Thyroid gland (tissue), 4 donors: ENCODE measurements around the gene SPP2. TPM values are rescaled to one million over a fixed set of nuclear protein-coding genes. Genes with fewer than 3 reads are reported as not detected.

ENCODE experiments used
- DNase-seq, 2 donors: peaks; one replicate each; pipeline ENCODE4 v3.0.0-alpha.2; 2019
- H3K27ac ChIP-seq, 3 donors: fragments of 200-600 bp; sonication (generic); 1 replicate in 2 of 3; 2 replicates in 1 of 3; pipeline ENCODE4 v1.5.1; 2016 to 2019; ENCODE audit warnings: mild to moderate bottlenecking in 1 of 3, moderate library complexity in 1 of 3
- H3K27me3 ChIP-seq: fragments of 200-600 bp; sonication (generic); one replicate; pipeline ENCODE4 v1.5.1; 2019
- H3K36me3 ChIP-seq, 2 donors: fragments of 200-600 bp; sonication (generic); one replicate each; pipeline ENCODE4 v1.5.1; 2016 to 2019
- H3K4me1 ChIP-seq, 2 donors: fragments of 200-600 bp; sonication (generic); one replicate each; pipeline ENCODE4 v1.5.1; 2017 to 2019
- H3K4me3 ChIP-seq, 3 donors: fragments of 200-600 bp; sonication (generic); replicated peaks in 1 of 3; 1 replicate in 2 of 3; 2 replicates in 1 of 3; pipeline ENCODE4 v1.5.1; 2016; ENCODE audit warnings: mild to moderate bottlenecking in 1 of 3
- H3K9me3 ChIP-seq: fragments of 200-600 bp; sonication (generic); one replicate; pipeline ENCODE4 v1.5.1; 2017
- POLR2A ChIP-seq, 2 donors: fragments of 450-650 bp; IDR thresholded peaks; one replicate each; pipeline ENCODE4 v1.6.1; 2017; ENCODE audit warnings: antibody characterized with exemption in 2 of 2, mild to moderate bottlenecking in 2 of 2, moderate library complexity in 1 of 2
- WGBS, 2 donors: methylation state at CpG; one replicate each; pipeline ENCODE4 v1.1.5; 2017; 5-methylcytosine and 5-hydroxymethylcytosine counted together
- intact Hi-C: fragments of 100-400 bp; cut with DNase I; formaldehyde crosslinking; loops from one replicate; pipeline ENCODE4 v1.15.1; 2023
- total RNA-seq, 4 donors: library from RNA; depleted of rRNA; stranded (reverse); fragments of >200 nt; gene quantifications; one replicate each; pipeline ENCODE4 v1.2.3, GENCODE V29; 2016
- TF ChIP-seq, protein P1 (sequence below), 6 experiments: fragments of 200-600 bp in 3 of 6; fragments of 450-650 bp in 3 of 6; sonication (generic) in 3 of 6; IDR thresholded peaks; one replicate each; pipeline ENCODE4 v1.5.1; 2016 to 2019; ENCODE audit warnings: antibody characterized with exemption in 6 of 6, mild to moderate bottlenecking in 2 of 6, inconsistent platforms in 1 of 6, moderate library complexity in 1 of 6

SPP2 gene
- total RNA-seq, 4 donors from 2014 or later: not detected

DNA sequence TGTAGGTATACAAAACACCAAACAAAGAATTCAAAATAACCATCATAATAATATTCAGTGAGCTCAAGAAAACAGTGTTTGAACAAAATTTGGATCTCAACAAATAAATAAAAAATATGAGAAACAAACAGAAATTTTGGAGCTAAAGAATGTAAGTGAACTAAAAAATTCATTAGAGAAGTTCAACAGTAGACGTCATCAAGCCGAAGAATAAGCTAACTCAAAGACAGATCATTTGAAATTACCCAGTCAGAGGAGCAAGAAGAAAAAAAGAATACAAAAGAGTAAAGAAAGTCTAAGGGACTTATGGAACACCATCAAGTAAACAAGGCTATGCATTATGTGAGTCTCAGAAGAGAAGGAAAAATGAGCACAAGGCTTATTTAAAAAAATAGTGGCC is 16.6 kb upstream of the SPP2 start:
- no peak for TF ChIP-seq POLR2A (IDR thresholded peaks at IDR 0.05)
- TF ChIP-seq, protein P1, sequence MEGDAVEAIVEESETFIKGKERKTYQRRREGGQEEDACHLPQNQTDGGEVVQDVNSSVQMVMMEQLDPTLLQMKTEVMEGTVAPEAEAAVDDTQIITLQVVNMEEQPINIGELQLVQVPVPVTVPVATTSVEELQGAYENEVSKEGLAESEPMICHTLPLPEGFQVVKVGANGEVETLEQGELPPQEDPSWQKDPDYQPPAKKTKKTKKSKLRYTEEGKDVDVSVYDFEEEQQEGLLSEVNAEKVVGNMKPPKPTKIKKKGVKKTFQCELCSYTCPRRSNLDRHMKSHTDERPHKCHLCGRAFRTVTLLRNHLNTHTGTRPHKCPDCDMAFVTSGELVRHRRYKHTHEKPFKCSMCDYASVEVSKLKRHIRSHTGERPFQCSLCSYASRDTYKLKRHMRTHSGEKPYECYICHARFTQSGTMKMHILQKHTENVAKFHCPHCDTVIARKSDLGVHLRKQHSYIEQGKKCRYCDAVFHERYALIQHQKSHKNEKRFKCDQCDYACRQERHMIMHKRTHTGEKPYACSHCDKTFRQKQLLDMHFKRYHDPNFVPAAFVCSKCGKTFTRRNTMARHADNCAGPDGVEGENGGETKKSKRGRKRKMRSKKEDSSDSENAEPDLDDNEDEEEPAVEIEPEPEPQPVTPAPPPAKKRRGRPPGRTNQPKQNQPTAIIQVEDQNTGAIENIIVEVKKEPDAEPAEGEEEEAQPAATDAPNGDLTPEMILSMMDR (IDR thresholded peaks at IDR 0.05): no peak

DNA sequence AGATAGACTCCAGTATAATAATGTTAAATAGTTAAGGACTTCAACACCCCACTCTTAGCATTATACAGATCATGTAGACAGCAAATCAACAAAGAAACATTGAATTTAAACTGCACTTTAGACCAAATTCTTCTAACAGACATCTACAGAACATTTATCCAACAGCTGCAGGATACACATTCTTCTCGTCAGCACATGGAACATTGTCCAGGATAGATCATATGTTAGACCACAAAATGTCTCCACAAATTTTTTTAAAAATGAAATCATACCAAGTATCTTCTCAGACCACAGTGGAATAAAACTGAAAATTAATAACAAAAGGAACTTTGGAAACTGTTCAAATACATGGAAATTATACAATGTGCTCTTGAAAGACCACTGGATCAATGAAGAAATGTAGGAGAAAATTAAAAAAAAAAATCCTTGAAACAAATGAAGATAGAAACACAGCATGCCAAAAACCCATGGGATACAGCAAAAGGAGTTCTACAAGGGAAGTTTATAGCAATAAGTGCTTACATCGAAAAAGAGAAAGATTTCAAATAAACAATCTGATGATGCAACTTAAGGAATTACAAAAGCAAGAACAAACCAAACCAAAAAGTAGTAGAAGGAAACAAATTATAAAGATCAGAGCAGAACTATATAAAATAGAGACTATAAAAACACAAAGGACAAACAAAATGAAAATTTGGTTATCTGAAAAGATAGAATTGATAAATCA is 12.3 kb upstream of the SPP2 start:
- intact Hi-C loops: no loop called here

More for the DNA sequence above, 16.6 kb upstream of the SPP2 start:
- no peak overlapping the region for H3K27ac ChIP-seq
- H3K4me1 ChIP-seq: no peaks in the 10 kb centered on the region
- 74 to 94% methylated on average over 2 of the region's 2 CpGs for WGBS, 2 donors
- no peaks in the 10 kb centered on the region for H3K9me3 ChIP-seq
- intact Hi-C loops: no loop called here
- no peaks in the 10 kb centered on the region for H3K27me3 ChIP-seq
- H3K36me3 ChIP-seq: no peaks in the 10 kb centered on the region
- no peak for DNase-seq
- H3K4me3 ChIP-seq: no peak overlapping the region

DNA sequence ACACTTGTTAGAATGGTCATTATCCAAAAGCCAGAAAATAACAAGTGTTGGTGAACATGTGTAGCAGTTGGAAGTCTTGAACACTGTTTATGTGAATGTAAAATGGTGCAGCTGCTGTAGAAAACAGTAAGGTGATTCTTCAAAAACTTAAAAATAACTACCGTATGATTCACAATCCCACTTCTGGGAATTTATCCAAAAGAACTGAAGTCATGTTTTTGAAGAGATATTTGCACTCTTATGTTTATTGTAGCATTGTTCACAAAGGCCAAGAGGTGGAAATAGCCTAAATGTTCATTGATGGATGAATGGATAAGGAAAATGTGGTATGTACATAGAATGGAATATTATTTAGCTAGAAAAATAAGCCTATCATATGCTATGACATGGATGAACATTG is 6.3 kb upstream of the SPP2 start:
- no peaks in the 10 kb centered on the region for H3K36me3 ChIP-seq
- no peak overlapping the region for H3K27ac ChIP-seq
- DNase-seq: no peak
- WGBS, 2 donors: 54 to 73% methylated on average over 1 of the region's 1 CpG
- no peaks in the 10 kb centered on the region for H3K4me1 ChIP-seq
- no peak overlapping the region for H3K4me3 ChIP-seq
- H3K9me3 ChIP-seq: no peaks in the 10 kb centered on the region
- H3K27me3 ChIP-seq: no peaks in the 10 kb centered on the region
- intact Hi-C loops: no loop called here
- TF ChIP-seq, protein P1 (IDR thresholded peaks at IDR 0.05): no peak
- no peak for TF ChIP-seq POLR2A (IDR thresholded peaks at IDR 0.05)

More for the DNA sequence above, 12.3 kb upstream of the SPP2 start:
- Histone ChIP-seq H3K27ac (no peak overlapping the region), H3K36me3 (no peaks in the 10 kb centered on the region), H3K4me1 (no peaks in the 10 kb centered on the region), H3K27me3 (no peaks in the 10 kb centered on the region), H3K4me3 (no peak overlapping the region), H3K9me3 (no peaks in the 10 kb centered on the region)
- DNase-seq: no peak
- WGBS, 2 donors: 81 to 87% methylated on average over 2 of the region's 2 CpGs
- TF ChIP-seq, protein P1 (IDR thresholded peaks at IDR 0.05): no peak
- no peak for TF ChIP-seq POLR2A (IDR thresholded peaks at IDR 0.05)

DNA sequence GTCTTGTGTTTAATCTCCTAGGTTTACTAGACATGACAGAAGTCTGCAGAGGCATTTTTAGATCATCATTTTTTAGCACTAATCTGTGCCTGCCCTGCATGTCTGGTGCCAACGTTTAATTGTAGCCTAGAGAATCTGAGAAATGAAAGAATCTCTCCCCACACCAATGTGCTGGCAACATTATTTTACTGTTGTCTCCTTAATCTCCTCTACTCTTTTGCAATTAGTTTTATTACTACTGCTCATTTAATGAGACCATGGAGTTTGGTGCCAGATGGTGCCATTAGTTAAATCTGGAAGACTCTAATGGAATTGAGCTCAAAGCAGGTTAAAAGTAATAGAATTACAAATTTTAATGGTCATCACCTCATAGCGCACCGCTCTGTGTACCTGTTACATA is 4.0 kb upstream of the SPP2 start:
- no peak overlapping the region for H3K4me3 ChIP-seq
- intact Hi-C loops: no loop called here
- H3K27ac ChIP-seq: no peak overlapping the region
- no peaks in the 10 kb centered on the region for H3K4me1 ChIP-seq
- WGBS, 2 donors: 83 to 89% methylated on average over 3 of the region's 3 CpGs
- H3K36me3 ChIP-seq: no peaks in the 10 kb centered on the region
- no peaks in the 10 kb centered on the region for H3K27me3 ChIP-seq
- DNase-seq: no peak
- no peaks in the 10 kb centered on the region for H3K9me3 ChIP-seq
- TF ChIP-seq, protein P1 (IDR thresholded peaks at IDR 0.05): no peak
- TF ChIP-seq POLR2A (IDR thresholded peaks at IDR 0.05): no peak

DNA sequence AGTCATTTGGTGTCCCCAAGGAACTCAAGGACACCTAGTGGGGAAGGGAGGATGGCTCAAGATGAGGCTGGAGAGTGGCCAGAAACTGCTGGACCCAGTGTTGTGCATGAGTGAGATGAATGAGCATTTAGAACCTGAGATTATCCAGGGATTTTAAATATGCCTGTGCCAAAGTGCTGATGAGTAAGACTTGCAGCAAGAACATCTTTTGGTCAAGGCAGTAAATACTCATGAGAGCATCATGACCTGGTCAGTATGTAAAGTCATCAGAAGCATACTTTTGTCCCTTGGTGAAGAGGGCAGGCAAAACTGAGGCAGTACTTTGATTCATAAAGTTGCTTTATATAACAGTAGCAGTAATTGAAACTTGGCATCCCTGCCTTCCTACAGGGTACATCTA is 3.1 kb upstream of the SPP2 start:
- intact Hi-C loops: no loop called here
- H3K4me3 ChIP-seq: no peak overlapping the region
- DNase-seq: no peak
- no peak overlapping the region for H3K27ac ChIP-seq
- no peaks in the 10 kb centered on the region for H3K27me3 ChIP-seq
- no peaks in the 10 kb centered on the region for H3K4me1 ChIP-seq
- no peaks in the 10 kb centered on the region for H3K9me3 ChIP-seq
- H3K36me3 ChIP-seq: no peaks in the 10 kb centered on the region
- no peak for TF ChIP-seq POLR2A (IDR thresholded peaks at IDR 0.05)
- TF ChIP-seq, protein P1 (IDR thresholded peaks at IDR 0.05): no peak
